ENCODE data around the gene GPRIN3.
"Not testable (repeated sequence)": the region's sequence is repeated elsewhere in the genome, so short reads cannot be mapped to it uniquely, and the experiment has no call there.

The GPRIN3 gene

GRCh38 chr4:89212666-89213381, 94.8 kb downstream of the GPRIN3 start:
- DNase-seq = no peak

DNA sequence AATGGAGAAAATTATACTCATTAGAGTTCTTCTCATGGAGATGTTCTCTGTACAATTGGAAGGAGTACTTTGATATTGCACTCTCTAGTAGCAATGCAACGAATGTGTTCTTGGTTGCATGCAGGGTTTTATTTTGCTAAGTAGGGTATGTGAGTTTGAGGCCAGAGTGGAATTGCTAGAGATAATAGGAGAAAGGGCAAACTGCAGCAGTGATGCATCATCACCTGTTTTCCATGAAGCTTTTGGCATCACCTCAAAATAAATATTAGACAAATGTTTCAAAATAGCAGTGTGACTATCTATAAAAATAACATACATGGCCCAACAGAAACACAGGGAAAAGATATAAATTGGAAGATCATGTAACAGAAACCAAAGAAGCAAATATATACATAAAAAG, 103.0 kb downstream of the GPRIN3 start:
- no peak for DNase-seq

DNA sequence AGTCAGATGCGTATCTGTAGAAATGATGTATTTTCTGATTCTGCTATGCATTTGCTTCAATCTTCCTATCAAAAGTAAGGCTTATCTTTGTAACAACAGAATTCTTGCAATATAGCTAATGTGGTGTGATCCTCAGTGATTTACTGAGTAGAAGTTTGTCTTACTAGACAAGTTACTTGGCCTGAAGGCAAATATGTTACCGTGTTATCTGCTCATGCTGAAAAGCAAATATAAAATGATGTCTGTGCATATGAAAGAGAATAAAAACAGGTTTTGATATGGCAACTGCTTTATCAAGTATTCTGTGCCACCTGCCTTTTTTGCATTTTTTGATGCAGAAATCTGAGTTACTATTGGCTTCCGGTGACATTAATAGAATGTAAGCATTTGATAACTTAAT, 103.7 kb downstream of the GPRIN3 start:
- no peak for DNase-seq

DNA sequence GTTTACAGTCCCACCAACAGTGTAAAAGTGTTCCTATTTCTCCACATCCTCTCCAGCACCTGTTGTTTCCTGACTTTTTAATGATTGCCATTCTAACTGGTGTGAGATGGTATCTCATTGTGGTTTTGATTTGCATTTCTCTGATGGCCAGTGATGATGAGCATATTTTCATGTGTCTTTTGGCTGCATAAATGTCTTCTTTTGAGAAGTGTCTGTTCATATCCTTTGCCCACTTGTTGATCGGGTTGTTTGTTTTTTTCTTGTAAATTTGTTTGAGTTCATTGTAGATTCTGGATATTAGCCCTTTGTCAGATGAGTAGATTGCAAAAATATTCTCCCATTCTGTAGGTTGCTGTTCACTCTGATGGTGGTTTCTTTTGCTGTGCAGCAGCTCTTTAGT, 108.2 kb downstream of the GPRIN3 start:
- DNase-seq = not testable (repeated sequence)

DNA sequence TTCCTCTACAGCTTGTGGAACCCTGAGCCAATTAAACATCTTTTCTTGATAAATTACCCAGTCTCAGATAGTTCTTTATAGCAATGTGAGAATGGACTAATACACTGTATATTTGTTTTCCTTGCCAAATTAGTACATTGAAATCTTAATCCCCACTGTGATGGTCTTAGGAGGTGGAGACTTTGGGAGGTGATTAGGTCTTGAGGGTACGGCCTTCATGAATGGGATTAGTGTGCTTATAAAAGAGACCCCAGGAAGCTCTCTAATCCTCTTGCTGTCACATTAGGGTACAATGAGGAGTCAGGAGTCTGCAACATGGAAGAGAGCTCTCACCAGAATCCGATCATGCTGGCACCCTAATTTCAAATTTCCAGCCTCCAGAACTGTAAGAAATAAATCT, 109.7 kb downstream of the GPRIN3 start:
- DNase-seq = no peak

DNA sequence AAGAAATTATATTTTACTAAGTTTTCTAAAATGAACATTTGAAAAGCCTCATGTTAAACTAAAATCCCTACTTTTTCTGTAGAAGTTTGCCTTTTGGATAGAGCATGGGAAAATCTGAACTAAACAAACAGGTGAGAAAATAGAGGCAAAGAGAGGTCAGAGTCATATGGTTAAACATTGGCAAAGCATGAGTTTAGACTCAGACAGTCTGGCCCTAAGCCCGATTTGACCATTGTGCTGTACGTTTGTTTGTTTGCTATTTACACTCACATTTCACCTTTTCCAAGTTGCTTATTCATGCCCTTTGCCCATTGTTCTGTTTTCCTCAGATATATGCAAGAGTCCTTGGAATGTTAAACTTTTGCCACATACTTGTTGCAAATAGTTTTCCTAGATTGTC, 110.9 kb downstream of the GPRIN3 start:
- DNase-seq = no peak

DNA sequence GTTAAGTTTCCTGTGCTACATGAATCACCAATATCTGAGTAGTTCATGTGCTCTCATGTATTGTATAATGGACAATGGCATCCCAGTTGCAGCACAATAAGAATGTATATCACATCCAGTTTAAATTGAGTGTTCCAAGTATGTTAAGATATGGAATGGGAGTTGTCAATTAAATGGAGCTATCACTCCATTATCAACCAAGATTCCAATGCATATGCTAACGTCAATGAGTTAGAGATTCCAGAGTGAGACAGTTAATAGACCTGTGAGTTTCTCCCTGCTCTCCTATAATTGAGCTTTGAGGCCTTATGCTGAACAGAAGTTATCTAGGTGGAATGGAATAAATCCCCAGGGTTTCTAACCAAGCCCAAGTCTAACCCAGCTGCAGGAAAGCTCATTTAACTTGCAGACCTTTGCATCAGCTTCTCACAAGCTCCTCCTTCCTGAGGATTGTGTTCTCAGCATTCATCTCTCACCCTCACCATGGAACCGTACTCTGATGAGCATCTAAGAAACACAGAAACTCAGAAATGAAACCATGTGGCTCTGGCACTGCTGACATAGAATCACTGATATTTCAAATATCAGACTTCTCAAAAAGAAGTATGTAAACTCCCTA, 111.4 kb downstream of the GPRIN3 start:
- DNase-seq = no peak

GRCh38 chr4:89193843-89194242, 113.8 kb downstream of the GPRIN3 start:
- no peak for DNase-seq
